Fibroblast of villous mesenchyme (primary cell): ENCODE data around the gene SLC47A2. TPM values are rescaled to one million over a fixed set of nuclear protein-coding genes. Genes with fewer than 3 reads are reported as not detected.

Experiments
- DNase-seq: peaks from one replicate; pipeline ENCODE4 v3.0.0-alpha.2; 2010; ENCODE audit warnings: low read depth
- H3K4me3 ChIP-seq: 2 replicates; pipeline ENCODE4 v1.5.1; 2011; ENCODE audit warnings: low read depth, mild to moderate bottlenecking, low read length
- CTCF ChIP-seq: IDR thresholded peaks from 2 replicates; pipeline ENCODE4 v1.5.1; 2012; ENCODE audit warnings: low read depth, mild to moderate bottlenecking, low read length; ENCODE audit not compliant: insufficient read depth
- small RNA-seq: library from RNA; depleted of rRNA; stranded (forward); fragments of <200 nt; gene quantifications from one replicate; pipeline ENCODE3, GENCODE V24; 2012
- total RNA-seq: library from RNA; depleted of rRNA; stranded (reverse); fragments of >200 nt; gene quantifications from 2 replicates; pipeline ENCODE4 v1.2.3, GENCODE V29; 2012

SLC47A2 gene
- total RNA-seq, 1 donor = not detected

- DNase-seq = no peak
- H3K4me3 ChIP-seq = no peak overlapping the region
- no peak for TF ChIP-seq CTCF
Observed at GRCh38 chr17:19641687-19642372, 74.6 kb downstream of the SLC47A2 start.

- no peak for TF ChIP-seq CTCF
- DNase-seq = no peak
- H3K4me3 ChIP-seq = no peak overlapping the region
Observed at GRCh38 chr17:19631905-19632304, 84.5 kb downstream of the SLC47A2 start.

GRCh38 chr17:19630661-19631060 lies 85.7 kb downstream of the SLC47A2 start:
- TF ChIP-seq CTCF = no peak
- no peak for DNase-seq
- no peak overlapping the region for H3K4me3 ChIP-seq

GRCh38 chr17:19630035-19630434 lies 86.3 kb downstream of the SLC47A2 start:
- no peak overlapping the region for H3K4me3 ChIP-seq
- TF ChIP-seq CTCF = no peak
- DNase-seq = no peak

GRCh38 chr17:19629449-19629848 lies 86.9 kb downstream of the SLC47A2 start:
- no peak overlapping the region for H3K4me3 ChIP-seq
- no peak for TF ChIP-seq CTCF
- no peak for DNase-seq

Small RNA genes within 50 kb of the gene (small RNA-seq; reads per million reads assigned to genes)
- not detected for gene RF00322

Other genes starting within 250 kb of the SLC47A2 start
- gene SLC47A1, start 182.7 kb downstream of the SLC47A2 start, total RNA-seq = under 0.01 and 0.86 TPM in 2 replicates
- 34.5 and 36.7 TPM in 2 replicates for gene ALDH3A2, start 67.8 kb downstream of the SLC47A2 start, total RNA-seq
- not detected in 2 replicates for gene ALDH3A1, start 31.7 kb upstream of the SLC47A2 start, total RNA-seq
- gene ULK2, start 151.4 kb upstream of the SLC47A2 start, total RNA-seq = 16.8 and 21.9 TPM in 2 replicates